ENCODE results near the gene NR2C2AP. TPM values are rescaled to one million over a fixed set of nuclear protein-coding genes. Genes with fewer than 3 reads are reported as not detected.
A peak's percentile ranks its signal among the peaks of the same experiment; 100 is the strongest.

Gene NR2C2AP
- total RNA-seq, 1 experiment from 2014 or later: 31.7 TPM

- Histone ChIP-seq H2AK5ac (ENCODE audit: insufficient read length, low read length) (no peak overlapping the region), H2AFZ (ENCODE audit: low read length) (no peak overlapping the region), H3K4ac (ENCODE audit: low read depth, low read length) (no peak overlapping the region), H2BK20ac (ENCODE audit: low read depth, low read length, poor library complexity, severe bottlenecking) (no peak overlapping the region), H4K91ac (ENCODE audit: insufficient read length, low read depth, low read length) (no peak overlapping the region), H3K9me3 (ENCODE audit: control insufficient read depth, low read depth, low read length) (no peaks in the 10 kb centered on the region), H3K4me2 (ENCODE audit: insufficient read depth, insufficient read length, low read length) (no peak overlapping the region), H3K9ac (ENCODE audit: extremely low read depth, insufficient read length, low read length) (no peak overlapping the region), H3K4me1 (ENCODE audit: insufficient read depth, low read length) (no peaks in the 10 kb centered on the region), H2BK120ac (ENCODE audit: low read depth, low read length, poor library complexity, severe bottlenecking) (no peak overlapping the region), H3K27me3 (ENCODE audit: insufficient read depth, low read length) (peaks cover 4% of the 10 kb centered on the region; the same call in 1 of the 2 replicates), H3T11ph (ENCODE audit: low read length) (no peak overlapping the region), H2BK5ac (ENCODE audit: insufficient read length, low read length) (no peak overlapping the region), H3K27ac (ENCODE audit: insufficient read length, low read depth, low read length) (no peak overlapping the region), H3K79me2 (ENCODE audit: insufficient read depth, low read length) (no peaks in the 10 kb centered on the region), H2BK15ac (ENCODE audit: low read depth, low read length) (no peak overlapping the region), H4K5ac (ENCODE audit: insufficient read length, low read depth, low read length) (no peak overlapping the region), H3K23ac (ENCODE audit: insufficient read length, low read depth, low read length) (no peak overlapping the region), H4K8ac (replicated peaks; ENCODE audit: insufficient read length, low read depth, low read length) (no peak overlapping the region), H3K79me1 (ENCODE audit: insufficient read depth, low read depth, low read length, poor library complexity, severe bottlenecking) (no peaks in the 10 kb centered on the region), H4K20me1 (ENCODE audit: control insufficient read depth, insufficient read depth, insufficient read length) (no peaks in the 10 kb centered on the region), H2BK12ac (ENCODE audit: insufficient read length, low read depth, low read length) (no peak overlapping the region), H3K18ac (ENCODE audit: insufficient read length, low read depth, low read length) (no peak overlapping the region), H3K56ac (ENCODE audit: insufficient read length, low read depth, low read length) (no peak overlapping the region), H3K14ac (ENCODE audit: insufficient read depth, low read length) (no peak overlapping the region), H3K23me2 (ENCODE audit: insufficient read length, low read depth, low read length, poor library complexity, severe bottlenecking) (no peaks in the 10 kb centered on the region)
- H3K9me3 Mint-ChIP-seq: peaks cover 0 to 9% of the 10 kb centered on the region in 2 experiments; a peak in 3 of 5 replicates
- no peak overlapping the region; a peak in 1 of 7 replicates for H3K27ac Mint-ChIP-seq
- TF ChIP-seq CTCF (conservative IDR thresholded peaks at IDR 0.05): no peak
- DNase-seq: no peak
- H3K4me1 Mint-ChIP-seq: peaks cover 0 to 3% of the 10 kb centered on the region in 2 experiments; a peak in 1 of 4 replicates
- H3K36me3 Mint-ChIP-seq (ENCODE audit: insufficient read depth in 1 of 3, low read depth in 3 of 3): no peaks in the 10 kb centered on the region
- H3K4me3 Mint-ChIP-seq: peak overlapping the region in 1 of 2 experiments; percentile 29; a peak in 1 of 5 replicates
- H3K27me3 Mint-ChIP-seq (ENCODE audit: low read depth): peaks cover 91% of the 10 kb centered on the region
- no CpG with 5 or more reads among the region's 5 CpGs for WGBS (ENCODE audit: extremely low coverage, insufficient read length, low lambda C conversion rate)
These were observed 23.0 kb upstream of the NR2C2AP start for GRCh38 chr19:19226204-19226603.
